OCI-LY1 (cell line): ENCODE results near the gene RUBCN.
A peak's percentile ranks its signal among the peaks of the same experiment; 100 is the strongest.
"Not testable (repeated sequence)": the region's sequence is repeated elsewhere in the genome, so short reads cannot be mapped to it uniquely, and the experiment has no call there.

ENCODE experiments used
- H2AFZ ChIP-seq: fragments of 200-600 bp; sonication (generic), shearing (Covaris generic); 2 replicates; pipeline ENCODE4 v1.6.0; 2014; ENCODE audit warnings: antibody characterized with exemption, mild to moderate bottlenecking, low read length
- H3F3A ChIP-seq: fragments of 200-600 bp; sonication (generic), shearing (Covaris generic); 2 replicates; pipeline ENCODE4 v1.6.0; 2014; ENCODE audit warnings: mild to moderate bottlenecking, antibody characterized with exemption, low read length, moderate library complexity; ENCODE audit not compliant: insufficient read depth
- H3K27ac ChIP-seq: fragments of 200-600 bp; sonication (generic); 2 replicates; pipeline ENCODE4 v1.5.1; 2014; ENCODE audit warnings: low read length, mixed run types, mild to moderate bottlenecking, low read depth; ENCODE audit not compliant: poor library complexity, severe bottlenecking
- H3K27me3 ChIP-seq: fragments of 200-600 bp; sonication (generic); 2 replicates; pipeline ENCODE4 v1.6.0; 2014; ENCODE audit warnings: antibody characterized with exemption, mild to moderate bottlenecking, low read length, moderate library complexity; ENCODE audit not compliant: insufficient read depth
- H3K36me3 ChIP-seq: fragments of 200-600 bp; sonication (generic); 2 replicates; pipeline ENCODE4 v1.6.1; 2014; ENCODE audit warnings: mild to moderate bottlenecking, antibody characterized with exemption, low read length, moderate library complexity, mixed read lengths; ENCODE audit not compliant: insufficient read depth
- H3K4me1 ChIP-seq: fragments of 200-600 bp; sonication (generic); 2 replicates; pipeline ENCODE4 v1.5.1; 2014; ENCODE audit warnings: mild to moderate bottlenecking, low read length, moderate library complexity; ENCODE audit not compliant: insufficient read depth, severe bottlenecking
- H3K4me2 ChIP-seq: fragments of 200-600 bp; sonication (generic), shearing (Covaris generic); 2 replicates; pipeline ENCODE4 v1.6.1; 2014; ENCODE audit warnings: low read length
- H3K4me3 ChIP-seq: fragments of 200-600 bp; sonication (generic); 2 replicates; pipeline ENCODE4 v1.5.1; 2014; ENCODE audit warnings: low read length, low read depth, mild to moderate bottlenecking, mixed read lengths; ENCODE audit not compliant: poor library complexity, severe bottlenecking
- H3K79me2 ChIP-seq: fragments of 200-600 bp; shearing (Covaris generic); 2 replicates; pipeline ENCODE4 v1.6.1; 2016; ENCODE audit warnings: mixed run types, low read length, mixed read lengths; ENCODE audit not compliant: insufficient read depth
- H3K9ac ChIP-seq: fragments of 200-600 bp; sonication (generic), shearing (Covaris generic); 2 replicates; pipeline ENCODE4 v1.6.1; 2014; ENCODE audit warnings: mild to moderate bottlenecking, low read length, mixed read lengths
- H3K9me2 ChIP-seq: fragments of 200-600 bp; sonication (generic), shearing (Covaris generic); 2 replicates; pipeline ENCODE4 v1.6.1; 2014; ENCODE audit warnings: low read depth, mild to moderate bottlenecking, low read length, mixed read lengths
- H3K9me3 ChIP-seq: fragments of 200-600 bp; shearing (Covaris generic); 2 replicates; pipeline ENCODE4 v1.6.1; 2014; ENCODE audit warnings: low read length, mixed read lengths
- H4K20me1 ChIP-seq: fragments of 200-600 bp; sonication (generic), shearing (Covaris generic); 2 replicates; pipeline ENCODE4 v1.6.0; 2016; ENCODE audit warnings: mild to moderate bottlenecking, low read length; ENCODE audit not compliant: insufficient read depth

RUBCN gene

DNA sequence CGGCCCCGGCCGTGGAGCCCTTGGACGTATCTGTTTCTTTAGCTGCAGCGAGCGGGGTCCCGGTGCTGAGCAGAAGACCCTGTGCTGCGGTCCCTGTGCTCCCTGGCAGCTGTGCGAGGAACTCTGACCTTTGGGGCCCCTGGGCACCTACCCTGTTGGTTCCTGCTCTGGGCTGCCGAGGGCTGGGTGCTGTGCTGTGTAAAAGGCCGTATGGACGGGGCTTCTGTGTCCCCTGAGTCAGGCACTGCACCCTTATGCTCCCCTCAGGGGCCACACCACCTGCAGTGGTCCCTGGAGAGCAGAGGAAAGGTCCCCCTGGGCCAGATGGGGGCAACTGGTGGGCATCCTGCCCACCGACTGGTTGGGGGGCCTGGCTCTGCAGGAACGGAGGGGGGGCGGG lies 71.2 kb downstream of the RUBCN start:
- not testable (repeated sequence) for H2AFZ ChIP-seq, H4K20me1 ChIP-seq, H3K9me3 ChIP-seq, H3F3A ChIP-seq, H3K79me2 ChIP-seq, H3K27me3 ChIP-seq, H3K9ac ChIP-seq, H3K27ac ChIP-seq, H3K4me3 ChIP-seq, H3K9me2 ChIP-seq, H3K4me2 ChIP-seq
- H3K36me3 ChIP-seq = peaks cover 10% of the 10 kb centered on the region; the same call in 1 of the 2 replicates
- peaks cover 62% of the 10 kb centered on the region for H3K4me1 ChIP-seq

DNA sequence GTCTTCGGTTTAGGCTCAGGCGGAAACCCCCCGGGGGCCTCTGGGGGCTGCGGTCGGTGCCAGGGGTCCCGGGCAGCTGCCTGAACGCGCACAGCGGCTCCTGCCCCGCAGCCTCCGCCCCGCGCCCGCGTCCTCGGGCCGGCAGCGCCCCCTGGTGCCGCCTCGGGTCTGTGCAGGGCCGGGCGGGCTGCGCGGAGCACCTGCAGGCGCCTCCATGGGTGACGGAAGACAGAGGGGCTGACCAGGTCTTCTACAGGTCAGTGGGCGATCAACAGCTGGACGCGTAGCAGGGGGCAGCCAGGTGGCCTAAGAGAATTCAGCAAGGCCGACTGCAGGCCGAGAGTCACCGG lies 71.6 kb downstream of the RUBCN start:
- not testable (repeated sequence) for H3K9me2 ChIP-seq, H3K27me3 ChIP-seq, H3F3A ChIP-seq, H3K9me3 ChIP-seq, H3K9ac ChIP-seq, H4K20me1 ChIP-seq, H2AFZ ChIP-seq, H3K79me2 ChIP-seq, H3K36me3 ChIP-seq
- peak overlapping the region; percentile 91 for H3K27ac ChIP-seq
- peaks cover 65% of the 10 kb centered on the region for H3K4me1 ChIP-seq
- H3K4me2 ChIP-seq = peak overlapping the region; percentile 61
- H3K4me3 ChIP-seq = peak overlapping the region; percentile 50

DNA sequence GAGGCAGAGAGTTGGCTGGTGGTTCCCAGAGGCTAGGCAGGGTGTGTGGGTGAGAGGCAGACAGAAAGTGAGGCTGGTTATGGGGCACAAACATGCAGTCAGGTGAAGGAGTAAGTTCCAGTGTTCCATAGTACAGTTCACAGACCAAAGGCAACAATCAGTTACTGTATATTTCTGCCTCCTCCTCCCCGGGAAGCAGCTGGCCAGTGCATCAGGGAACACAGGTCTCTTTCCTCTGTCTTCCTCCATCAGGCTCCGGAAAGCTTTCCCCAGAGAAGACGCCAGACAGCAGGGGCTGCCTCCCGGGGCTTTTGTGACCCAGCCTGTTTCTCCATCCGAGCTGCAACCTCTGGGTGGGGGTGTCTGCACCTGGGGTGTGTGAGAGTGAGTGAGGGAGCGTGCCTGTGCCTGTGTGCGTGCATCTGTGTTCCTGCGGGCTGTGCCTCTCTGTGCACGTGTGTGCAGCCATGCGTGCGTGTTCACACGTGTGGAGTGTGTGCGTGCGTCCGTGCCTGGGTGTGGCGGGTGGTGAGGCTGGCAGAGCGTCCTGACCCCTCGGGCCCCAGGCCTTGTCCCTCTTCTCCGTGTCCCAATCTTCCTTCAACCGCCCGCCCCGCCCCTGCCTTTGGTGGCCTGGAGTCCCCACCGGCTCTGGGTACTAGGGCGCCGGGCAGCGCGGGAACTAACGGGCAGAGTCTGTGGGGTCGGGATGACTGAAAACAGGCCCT lies 72.1 kb downstream of the RUBCN start:
- not testable (repeated sequence) for H3F3A ChIP-seq, H3K79me2 ChIP-seq, H2AFZ ChIP-seq, H3K9me2 ChIP-seq, H3K9me3 ChIP-seq, H3K36me3 ChIP-seq, H3K27me3 ChIP-seq, H4K20me1 ChIP-seq
- Histone ChIP-seq H3K4me2 (peak overlapping the region; percentile 61), H3K27ac (peak overlapping the region; percentile 91), H3K9ac (peak overlapping the region; percentile 59; the same call in 1 of the 2 replicates), H3K4me3 (peak overlapping the region; percentile 50), H3K4me1 (peaks cover 71% of the 10 kb centered on the region)

DNA sequence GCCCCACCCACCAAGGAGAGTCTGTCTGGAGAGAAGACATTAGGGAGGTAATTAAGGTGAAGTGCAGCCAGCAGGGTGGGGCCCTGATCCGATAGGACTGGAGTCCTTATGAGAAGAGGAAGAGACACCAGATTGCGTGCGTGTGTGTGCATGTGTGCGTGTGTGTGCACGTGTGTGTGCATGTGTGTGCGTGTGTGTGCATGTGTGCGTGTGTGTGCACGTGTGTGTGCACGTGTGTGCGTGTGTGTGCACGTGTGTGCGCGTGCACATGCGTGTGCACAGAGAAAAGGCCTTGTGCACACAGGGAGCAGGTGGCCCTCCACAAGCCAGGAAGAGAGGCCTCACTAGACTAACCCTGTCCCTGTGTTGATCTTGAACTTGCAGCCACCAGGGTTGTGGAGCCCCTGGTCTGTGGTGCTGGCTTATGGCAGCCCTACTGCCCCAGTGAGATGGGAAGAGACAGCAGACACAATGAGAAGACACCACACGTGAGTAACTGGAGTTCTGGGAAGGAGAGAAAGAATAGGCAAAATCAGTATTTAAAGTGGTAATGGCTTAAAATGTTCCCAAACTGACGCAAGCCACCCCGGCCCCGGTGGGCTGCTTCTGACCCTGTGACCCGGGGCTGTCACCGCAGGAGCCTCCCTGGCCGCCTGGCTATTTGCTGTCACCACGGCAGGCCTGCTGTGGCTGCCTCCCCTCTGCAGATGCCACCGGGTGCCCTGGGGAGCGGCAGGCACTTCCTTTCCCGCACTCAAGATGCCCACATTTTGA lies 73.2 kb downstream of the RUBCN start:
- peaks cover 77% of the 10 kb centered on the region for H3K4me1 ChIP-seq
- H3K9me2 ChIP-seq, H2AFZ ChIP-seq, H3K79me2 ChIP-seq, H3K36me3 ChIP-seq, H3K27me3 ChIP-seq, H3F3A ChIP-seq, H3K9me3 ChIP-seq, H3K4me3 ChIP-seq, H4K20me1 ChIP-seq: not testable (repeated sequence)
- H3K9ac ChIP-seq = peak overlapping the region; percentile 59; the same call in 1 of the 2 replicates
- H3K4me2 ChIP-seq = peak overlapping the region; percentile 61; the same call in 1 of the 2 replicates
- peak overlapping the region; percentile 91 for H3K27ac ChIP-seq

DNA sequence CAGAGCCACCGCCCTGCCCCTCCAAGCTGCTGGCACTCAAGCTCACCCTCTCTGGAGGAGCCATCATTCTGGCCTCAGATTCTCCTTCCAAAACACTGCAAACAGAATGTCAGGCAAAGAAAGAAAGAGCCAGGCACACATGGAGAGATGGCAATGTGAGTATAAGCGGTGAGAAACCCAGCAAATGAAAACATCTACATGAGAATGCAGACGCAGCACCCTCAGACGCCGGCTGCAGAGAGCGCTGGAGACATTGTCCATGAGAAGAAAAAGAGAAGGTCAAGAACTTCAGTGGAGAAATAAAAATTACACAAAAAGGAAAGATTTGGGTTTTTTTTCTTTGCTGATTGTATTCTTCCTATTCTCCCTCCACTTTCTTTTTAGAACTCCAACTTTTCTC lies 74.4 kb downstream of the RUBCN start:
- H3K36me3 ChIP-seq, H3K4me2 ChIP-seq, H3K4me3 ChIP-seq, H4K20me1 ChIP-seq, H3K79me2 ChIP-seq, H3F3A ChIP-seq, H3K27me3 ChIP-seq, H3K9me2 ChIP-seq, H3K9me3 ChIP-seq, H3K9ac ChIP-seq, H2AFZ ChIP-seq: not testable (repeated sequence)
- peaks cover 72% of the 10 kb centered on the region for H3K4me1 ChIP-seq
- peak overlapping the region; percentile 98 for H3K27ac ChIP-seq

DNA sequence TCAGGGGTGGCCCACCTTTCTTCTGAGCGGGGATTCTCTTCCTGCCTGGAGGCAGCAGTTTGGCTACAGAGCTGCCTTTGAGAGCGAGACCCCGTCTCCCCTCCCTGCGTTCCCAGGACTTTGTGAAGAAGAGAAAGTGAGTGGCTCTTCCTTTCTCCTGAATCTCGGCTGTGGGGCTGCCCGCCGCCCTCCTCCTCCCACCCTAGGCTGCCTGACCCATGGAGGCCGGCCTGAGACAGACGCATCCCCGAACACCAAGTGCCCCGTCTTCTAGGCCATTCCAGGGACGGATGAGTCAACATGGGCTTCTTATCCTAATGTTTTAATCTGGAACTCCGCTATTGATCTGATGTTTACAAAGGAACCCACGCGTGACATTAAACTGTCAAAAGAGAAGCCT lies 74.8 kb downstream of the RUBCN start:
- not testable (repeated sequence) for H3K36me3 ChIP-seq, H3K4me3 ChIP-seq, H3F3A ChIP-seq, H3K79me2 ChIP-seq, H3K9ac ChIP-seq, H3K27me3 ChIP-seq, H3K9me3 ChIP-seq, H4K20me1 ChIP-seq, H3K4me2 ChIP-seq, H3K9me2 ChIP-seq, H2AFZ ChIP-seq
- peaks cover 74% of the 10 kb centered on the region for H3K4me1 ChIP-seq
- H3K27ac ChIP-seq = peak overlapping the region; percentile 98

- H3K4me2 ChIP-seq, H3K9me2 ChIP-seq, H3K36me3 ChIP-seq, H3K9ac ChIP-seq, H3K27me3 ChIP-seq, H3K79me2 ChIP-seq, H2AFZ ChIP-seq, H3K9me3 ChIP-seq, H4K20me1 ChIP-seq, H3F3A ChIP-seq, H3K4me3 ChIP-seq: not testable (repeated sequence)
- Histone ChIP-seq H3K4me1 (peaks cover 74% of the 10 kb centered on the region), H3K27ac (peak overlapping the region; percentile 98)
Observed at GRCh38 chr3:197661234-197661834, 75.4 kb downstream of the RUBCN start.
